HepG2 (cell line): Measurements from ENCODE around the gene ATP9B. TPM values are rescaled to one million over a fixed set of nuclear protein-coding genes. Genes with fewer than 3 reads are reported as not detected.

Experiments
- ATAC-seq: fragments of 200-7000 bp; cut with Tn5 transposase; 3 replicates; pipeline ENCODE4 v1.9.1; 2020; ENCODE audit warnings: mild to moderate bottlenecking, moderate library complexity
- BruUV-seq: library from RNA; stranded (reverse); fragments of 400-500 nt; replicated peaks from 2 replicates; lab custom pipeline; 2021; lab: Mats Ljungman, UMichigan
- CTCF ChIA-PET: fragments of 300-600 bp; formaldehyde crosslinking; extraction: SDS; loops from one replicate; lab custom pipeline; 2021; ENCODE audit warnings: low total read pairs, inconsistent platforms, low intra/inter-chr PET ratio; lab: Yijun Ruan, JAX
- POLR2A ChIA-PET: fragments of 350-600 bp; sonication (Branson Sonifier 250); formaldehyde crosslinking; loops from one replicate; lab custom pipeline; 2020; ENCODE audit warnings: antibody characterized with exemption, inconsistent platforms; lab: Yijun Ruan, JAX
- DNase-seq: peaks from one replicate; pipeline ENCODE4 v3.0.0-alpha.2; 2015; ENCODE audit warnings: low spot score
- FAIRE-seq: peaks from 3 replicates; lab custom pipeline; 2011; peaks lifted over from hg19 to GRCh38; lab: Jason Lieb, UNC
- H2AFZ ChIP-seq: one replicate; pipeline ENCODE4 v1.6.1; 2011; ENCODE audit warnings: low read length, inconsistent platforms
- H3K27ac ChIP-seq: fragments of 300-600 bp; 3 replicates; pipeline ENCODE4 v1.8.0; 2011; ENCODE audit warnings: mixed run types, mild to moderate bottlenecking, mixed read lengths, low read length, inconsistent platforms; ENCODE audit not compliant: insufficient read depth; ENCODE audit errors: extremely low read length
- H3K27me3 ChIP-seq, 2 experiments: fragments of 200-600 bp in 1 of 2; 2 replicates in 1 of 2; 3 replicates in 1 of 2; pipeline versions ENCODE4 v1.6.0 to v1.8.0; 2011; ENCODE audit warnings: low read length in 2 of 2, mild to moderate bottlenecking in 2 of 2, moderate library complexity in 2 of 2, inconsistent platforms in 1 of 2; ENCODE audit not compliant: insufficient read depth in 2 of 2, control insufficient read depth in 1 of 2
- H3K36me3 ChIP-seq, 2 experiments: fragments of 200-600 bp in 1 of 2; replicated peaks in 1 of 2; 2 replicates in 1 of 2; 3 replicates in 1 of 2; pipeline versions ENCODE4 v1.5.1 to v1.8.0; 2011; ENCODE audit warnings: low read length in 2 of 2, inconsistent platforms in 1 of 2; ENCODE audit not compliant: insufficient read depth in 2 of 2, control insufficient read depth in 1 of 2
- H3K4me1 ChIP-seq: 2 replicates; pipeline ENCODE4 v1.5.1; 2012; ENCODE audit warnings: low read length, inconsistent platforms; ENCODE audit not compliant: insufficient read depth
- H3K4me2 ChIP-seq: 2 replicates; pipeline ENCODE4 v1.6.0; 2011; ENCODE audit warnings: low read depth, low read length, inconsistent platforms
- H3K4me3 ChIP-seq, 3 experiments: fragments of 200-600 bp in 1 of 3; sonication (generic), shearing (Covaris generic) in 1 of 3; replicated peaks in 1 of 3; 2 replicates each; pipeline ENCODE4 v1.5.1; 2011 to 2016; ENCODE audit warnings: low read length in 3 of 3, inconsistent platforms in 2 of 3, low read depth in 2 of 3, mild to moderate bottlenecking in 2 of 3, control low read depth in 1 of 3, mixed read lengths in 1 of 3; ENCODE audit not compliant: insufficient read depth in 1 of 3
- H3K79me2 ChIP-seq: one replicate; pipeline ENCODE4 v1.6.1; 2011; ENCODE audit warnings: low read length, inconsistent platforms; ENCODE audit not compliant: insufficient read depth
- H3K9ac ChIP-seq: 2 replicates; pipeline ENCODE4 v1.6.0; 2011; ENCODE audit warnings: mild to moderate bottlenecking, low read depth, low read length, inconsistent platforms; ENCODE audit not compliant: insufficient read depth
- H3K9me3 ChIP-seq: 2 replicates; pipeline ENCODE4 v1.5.1; 2012; ENCODE audit warnings: mild to moderate bottlenecking, low read length
- H4K20me1 ChIP-seq: 2 replicates; pipeline ENCODE4 v1.6.0; 2011; ENCODE audit warnings: inconsistent platforms, mild to moderate bottlenecking, low read length, moderate library complexity; ENCODE audit not compliant: insufficient read depth
- ARID2 ChIP-seq: sonication (generic); formaldehyde crosslinking; IDR thresholded peaks from 2 replicates; pipeline ENCODE4 v1.8.1; 2022; ENCODE audit warnings: mild to moderate bottlenecking, missing genetic modification reagents, borderline replicate concordance
- DMAP1 ChIP-seq: IDR thresholded peaks from 2 replicates; pipeline ENCODE4 v1.6.1; 2016
- DZIP1 ChIP-seq: sonication (generic); formaldehyde crosslinking; IDR thresholded peaks from 2 replicates; pipeline ENCODE4 v1.5.0; 2020; ENCODE audit warnings: mild to moderate bottlenecking, missing genetic modification reagents
- EP300 ChIP-seq, 3 experiments: sonication (generic) in 1 of 3; formaldehyde crosslinking in 1 of 3; IDR thresholded peaks; 2 replicates each; pipeline versions ENCODE4 v1.5.1 to v1.6.1; 2011 to 2020; ENCODE audit warnings: low read depth in 2 of 3, low read length in 2 of 3, borderline replicate concordance in 1 of 3, improper control_type of control experiment in 1 of 3, mild to moderate bottlenecking in 1 of 3, missing genetic modification reagents in 1 of 3, moderate library complexity in 1 of 3
- KLF13 ChIP-seq: sonication (generic); formaldehyde crosslinking; IDR thresholded peaks from 2 replicates; pipeline ENCODE4 v1.4.0; 2020; ENCODE audit warnings: mild to moderate bottlenecking, missing genetic modification reagents
- KLF15 ChIP-seq: sonication (generic); formaldehyde crosslinking; IDR thresholded peaks from 2 replicates; pipeline ENCODE4 v1.8.1; 2023; ENCODE audit warnings: borderline replicate concordance, mild to moderate bottlenecking, inconsistent platforms, missing genetic modification reagents, mixed read lengths
- ZFP36L1 ChIP-seq: sonication (generic); formaldehyde crosslinking; IDR thresholded peaks from 2 replicates; pipeline ENCODE4 v1.8.0; 2022; ENCODE audit warnings: mild to moderate bottlenecking, missing genetic modification reagents, moderate library complexity
- ZNF274 ChIP-seq: sonication (generic); formaldehyde crosslinking; IDR thresholded peaks from 2 replicates; pipeline ENCODE4 v1.5.1; 2020; ENCODE audit warnings: mild to moderate bottlenecking, missing genetic modification reagents
- WGBS: methylation state at CpG from one replicate; pipeline ENCODE4 v1.1.6; 2017; ENCODE audit warnings: low lambda C conversion rate; 5-methylcytosine and 5-hydroxymethylcytosine counted together
- in situ Hi-C: cut with HindIII; loops from 2 replicates; pipeline ENCODE4 v1.10.0; 2017; ENCODE audit warnings: low pct_unique_long_range_greater_than_20kb; ENCODE audit not compliant: extremely low pct_ligation_motif_present
- intact Hi-C: fragments of 100-400 bp; cut with micrococcal nuclease; formaldehyde crosslinking; loops from one replicate; pipeline ENCODE4 v1.10.0; 2022; ENCODE audit not compliant: unreplicated experiment
- polyA plus RNA-seq, 8 experiments: library from polyadenylated mRNA; depleted of rRNA in 3 of 8; stranded (reverse) in 7 of 8; unstranded in 1 of 8; fragments of >200 nt; fragmentation: Illumina TruSeq in 4 of 8; extraction: Trizol in 4 of 8; gene quantifications; 2 replicates each; pipeline versions ENCODE4 v1.2.1 to v1.2.3, GENCODE V29; 2011 to 2016; ENCODE audit warnings: low read depth in 4 of 8, missing spikeins in 1 of 8, mixed read lengths in 1 of 8; ENCODE audit not compliant: insufficient read depth in 1 of 8
- total RNA-seq, 5 experiments: library from RNA; depleted of rRNA; stranded (reverse); fragments of >200 nt; fragmentation: Illumina TruSeq; extraction: Trizol; gene quantifications; 2 replicates each; pipeline ENCODE4 v1.2.3, GENCODE V29; 2016; ENCODE audit warnings: low read depth in 1 of 5
- TF ChIP-seq, protein P1 (sequence below): sonication (generic); formaldehyde crosslinking; IDR thresholded peaks from 2 replicates; pipeline ENCODE4 v1.8.0; 2022; ENCODE audit warnings: mild to moderate bottlenecking, missing genetic modification reagents; ENCODE audit not compliant: insufficient replicate concordance

Gene ATP9B
- total and polyA plus RNA-seq, 2 of the 13 experiments (the other 11 are each of a cell fraction or from before 2014, with no cell fraction given): 10.8 to 11.3 TPM

- Histone ChIP-seq H3K4me2 (no peak overlapping the region), H3K27me3 (peaks cover 12 to 64% of the 10 kb centered on the region in 2 experiments; a peak in 3 of 5 replicates), H3K9ac (no peak overlapping the region), H2AFZ (no peak overlapping the region), H3K36me3 (no peaks in the 10 kb centered on the region), H3K4me1 (no peaks in the 10 kb centered on the region), H3K4me3 (no peak overlapping the region), H3K79me2 (no peaks in the 10 kb centered on the region), H3K27ac (no peak overlapping the region), H3K9me3 (no peaks in the 10 kb centered on the region), H4K20me1 (no peaks in the 10 kb centered on the region)
- ChIA-PET CTCF (no interaction called here), POLR2A (no interaction called here)
- no TSS peak for BruUV-seq
- DNase-seq: no peak
- intact Hi-C loops: no loop called here
- FAIRE-seq: no peak
- TF ChIP-seq EP300 (IDR thresholded peaks at IDR 0.05; ENCODE audit: low read depth in 2 of 2, low read length in 2 of 2) (no peak), EP300 (CRISPR knock-in tag; IDR thresholded peaks at IDR 0.05; ENCODE audit: borderline replicate concordance) (no peak), KLF15 (CRISPR knock-in tag) (no peak), DZIP1 (no peak), KLF13 (CRISPR knock-in tag) (no peak), ZFP36L1 (CRISPR knock-in tag) (no peak), ARID2 (CRISPR knock-in tag) (no peak), ZNF274 (no peak), DMAP1 (CRISPR knock-in tag) (no peak)
- TF ChIP-seq, protein P1, sequence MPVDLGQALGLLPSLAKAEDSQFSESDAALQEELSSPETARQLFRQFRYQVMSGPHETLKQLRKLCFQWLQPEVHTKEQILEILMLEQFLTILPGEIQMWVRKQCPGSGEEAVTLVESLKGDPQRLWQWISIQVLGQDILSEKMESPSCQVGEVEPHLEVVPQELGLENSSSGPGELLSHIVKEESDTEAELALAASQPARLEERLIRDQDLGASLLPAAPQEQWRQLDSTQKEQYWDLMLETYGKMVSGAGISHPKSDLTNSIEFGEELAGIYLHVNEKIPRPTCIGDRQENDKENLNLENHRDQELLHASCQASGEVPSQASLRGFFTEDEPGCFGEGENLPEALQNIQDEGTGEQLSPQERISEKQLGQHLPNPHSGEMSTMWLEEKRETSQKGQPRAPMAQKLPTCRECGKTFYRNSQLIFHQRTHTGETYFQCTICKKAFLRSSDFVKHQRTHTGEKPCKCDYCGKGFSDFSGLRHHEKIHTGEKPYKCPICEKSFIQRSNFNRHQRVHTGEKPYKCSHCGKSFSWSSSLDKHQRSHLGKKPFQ: no peak
- 19% methylated on average over 9 of the region's 24 CpGs for WGBS
- in situ Hi-C loops: no loop called here
- no peak for ATAC-seq
These were observed 347.0 kb downstream of the ATP9B start for GRCh38 chr18:79416022-79416676.
